Measurements from ENCODE around the gene CIZ1. TPM values are rescaled to one million over a fixed set of nuclear protein-coding genes. Genes with fewer than 3 reads are reported as not detected.

Gene CIZ1
- total RNA-seq, 1 donor from 2014 or later: 142 TPM

DNA sequence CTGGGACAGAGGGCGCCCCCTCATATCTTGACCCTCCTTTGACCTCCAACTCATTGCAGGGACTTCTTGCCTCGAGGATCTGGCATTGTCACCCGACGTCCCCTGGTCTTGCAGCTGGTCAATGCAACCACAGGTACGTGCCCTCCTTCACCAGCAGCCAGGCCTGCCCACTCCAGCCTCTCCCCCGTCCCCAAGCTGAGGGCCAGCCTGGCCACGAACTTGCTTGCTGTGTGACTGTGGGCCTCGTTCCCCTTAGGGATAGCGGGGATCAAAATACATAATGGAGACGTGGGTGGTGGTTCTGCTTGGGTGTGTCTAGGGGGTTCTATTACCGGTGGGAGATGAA, 26.8 kb upstream of the CIZ1 start:
- peaks cover 6% of the 10 kb centered on the region for H3K27me3 Mint-ChIP-seq
- H3K9me3 Mint-ChIP-seq: no peaks in the 10 kb centered on the region
- no peaks in the 10 kb centered on the region for H3K36me3 Mint-ChIP-seq (ENCODE audit: low read depth)
- no peak for DNase-seq
- H3K27ac Mint-ChIP-seq: peak overlapping the region; percentile 78
- H3K4me1 Mint-ChIP-seq: peaks cover 14% of the 10 kb centered on the region
- H3K4me3 Mint-ChIP-seq: peak overlapping the region; percentile 82
- intact Hi-C loops (cut with micrococcal nuclease): loop anchor here (1.0 kb wide), 3 partner anchors 15 to 58 kb away; partner anchors contain the start of genes DNM1, GOLGA2 and SWI5

DNA sequence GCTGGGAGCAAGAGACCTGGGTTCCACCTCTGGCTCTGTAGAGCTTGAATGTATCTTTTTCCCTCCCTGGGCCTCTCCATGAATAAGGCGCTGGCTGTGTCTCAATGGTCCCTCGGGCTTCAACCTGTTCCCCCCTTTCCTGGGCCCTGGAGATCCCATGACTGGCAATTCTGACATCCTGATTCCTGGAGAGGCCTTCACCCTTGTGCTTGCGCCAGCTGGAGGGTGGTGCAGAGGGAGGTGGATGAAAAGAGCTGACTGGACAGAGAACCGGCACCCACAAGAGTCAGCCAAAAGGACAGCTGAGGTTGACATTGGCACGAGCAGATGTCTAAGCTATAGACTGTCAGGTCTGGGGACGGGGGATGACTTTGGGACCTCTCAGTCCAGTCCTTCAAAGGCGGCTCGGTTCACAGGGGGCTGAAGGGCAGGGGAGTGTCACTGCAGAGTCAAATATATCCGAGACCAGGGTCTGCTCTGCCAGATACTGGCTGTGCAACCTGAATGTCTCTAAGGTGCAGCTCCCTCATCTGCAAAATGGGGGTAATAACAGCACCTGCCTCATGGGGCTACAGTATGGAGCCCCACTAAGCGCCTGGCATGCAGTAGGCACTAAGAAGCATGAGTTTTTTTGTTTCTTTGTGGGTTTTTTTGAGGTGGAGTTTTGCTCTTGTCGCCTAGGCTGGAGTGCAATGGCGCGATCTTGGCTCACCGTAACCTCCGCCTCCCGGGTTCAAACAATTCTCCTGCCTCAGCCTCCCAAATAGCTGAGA, 25.6 kb upstream of the CIZ1 start:
- no peak overlapping the region for H3K4me3 Mint-ChIP-seq
- peaks cover 14% of the 10 kb centered on the region for H3K4me1 Mint-ChIP-seq
- H3K27me3 Mint-ChIP-seq: peaks cover 13% of the 10 kb centered on the region
- intact Hi-C loops (cut with micrococcal nuclease): no loop called here
- no peak for DNase-seq
- no peaks in the 10 kb centered on the region for H3K9me3 Mint-ChIP-seq
- no peaks in the 10 kb centered on the region for H3K36me3 Mint-ChIP-seq (ENCODE audit: low read depth)
- H3K27ac Mint-ChIP-seq: no peak overlapping the region

DNA sequence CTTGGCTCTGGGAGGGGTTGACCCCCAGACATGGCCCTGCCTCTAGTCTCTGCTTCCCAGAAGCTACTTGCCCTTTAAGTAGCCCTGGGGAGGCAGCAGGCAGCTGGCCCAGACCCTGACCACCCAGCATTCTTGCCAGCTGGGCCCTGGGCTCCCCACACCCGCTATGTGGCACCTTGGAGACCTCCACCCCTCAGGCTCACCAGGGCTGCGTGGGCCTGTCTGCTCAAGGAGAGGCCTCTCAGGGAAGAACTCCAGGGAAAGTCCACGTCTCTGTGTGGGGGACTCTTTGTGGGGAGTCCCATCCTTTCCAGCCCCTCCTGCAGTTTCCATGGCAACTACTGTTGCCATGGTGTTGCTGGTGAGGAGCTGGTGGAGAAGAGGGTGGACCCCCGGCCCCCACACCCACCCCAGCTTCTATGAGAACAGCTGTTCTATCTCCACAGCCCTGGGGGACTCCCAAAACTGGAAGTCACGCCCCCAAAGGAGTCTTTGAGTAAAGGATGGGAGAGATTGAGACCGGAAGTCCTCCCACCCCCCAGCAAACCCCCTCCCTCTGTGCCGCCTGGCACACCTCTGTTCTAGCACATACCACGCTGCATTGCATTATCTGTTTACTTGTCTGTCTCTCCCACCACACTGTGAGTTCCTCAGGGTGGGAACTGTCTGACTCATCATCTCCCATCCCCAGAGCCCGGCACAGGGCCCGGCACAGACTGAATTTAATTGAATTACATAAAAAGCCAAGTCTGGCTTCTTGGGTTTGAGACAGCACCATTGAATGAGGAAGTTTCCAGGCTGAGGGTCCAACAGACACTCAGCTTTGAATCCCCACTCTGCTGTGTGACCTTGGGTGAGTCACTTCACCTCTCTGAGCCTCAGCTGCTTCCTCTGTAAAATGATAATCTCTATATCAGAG, 24.4 kb upstream of the CIZ1 start:
- peaks cover 19% of the 10 kb centered on the region for H3K27me3 Mint-ChIP-seq
- intact Hi-C loops (cut with micrococcal nuclease): no loop called here
- H3K4me3 Mint-ChIP-seq: no peak overlapping the region
- H3K4me1 Mint-ChIP-seq: peaks cover 13% of the 10 kb centered on the region
- H3K27ac Mint-ChIP-seq: no peak overlapping the region
- no peak for DNase-seq
- no peaks in the 10 kb centered on the region for H3K9me3 Mint-ChIP-seq
- H3K36me3 Mint-ChIP-seq (ENCODE audit: low read depth): no peaks in the 10 kb centered on the region

DNA sequence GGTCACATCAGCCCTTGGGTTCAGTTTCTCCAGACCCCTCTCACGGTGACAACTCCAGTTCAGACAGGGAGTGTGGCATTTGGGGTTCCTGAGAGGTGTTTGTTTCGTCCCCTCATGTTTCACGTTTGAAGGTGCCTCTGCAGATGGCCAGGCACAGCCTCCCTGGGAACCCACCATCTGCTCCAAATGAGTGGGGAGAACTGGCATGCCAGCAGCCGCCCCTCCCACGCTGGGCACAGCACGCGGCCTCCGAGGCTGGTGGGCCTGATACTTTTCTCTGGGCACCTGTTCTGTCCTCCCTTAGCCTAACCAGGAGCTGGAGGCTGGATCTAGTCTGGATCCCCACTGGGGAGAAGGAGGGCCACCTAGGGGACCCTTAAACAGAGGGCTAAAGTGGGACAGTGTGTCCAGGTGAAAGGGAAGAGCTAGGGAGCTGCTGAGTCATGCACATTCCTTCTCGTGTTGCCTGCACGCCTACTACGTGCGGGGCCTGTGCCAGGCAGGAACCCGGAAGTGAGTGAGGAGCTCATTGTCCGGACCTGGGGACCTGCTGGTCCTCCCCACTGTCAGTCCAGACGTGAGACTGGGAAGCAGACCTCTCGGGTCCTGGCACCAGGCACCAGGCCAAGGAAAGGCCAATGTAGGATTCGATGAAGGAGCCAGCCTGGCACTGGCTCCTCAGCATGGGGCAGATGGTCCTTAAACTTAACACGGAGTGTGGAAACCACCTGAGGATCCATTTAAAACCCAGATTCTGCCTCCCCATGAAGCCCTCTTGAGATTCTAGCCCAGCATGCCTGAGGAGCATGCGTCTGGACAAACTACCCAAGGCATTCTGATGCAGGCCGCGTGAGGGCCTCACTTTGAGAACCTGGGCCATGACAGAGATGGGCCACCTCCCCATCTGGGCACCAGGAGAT, 23.5 kb upstream of the CIZ1 start:
- peaks cover 13% of the 10 kb centered on the region for H3K4me1 Mint-ChIP-seq
- H3K4me3 Mint-ChIP-seq: no peak overlapping the region
- H3K36me3 Mint-ChIP-seq (ENCODE audit: low read depth): no peaks in the 10 kb centered on the region
- H3K27me3 Mint-ChIP-seq: peaks cover 19% of the 10 kb centered on the region
- intact Hi-C loops (cut with micrococcal nuclease): no loop called here
- DNase-seq: no peak
- no peak overlapping the region for H3K27ac Mint-ChIP-seq
- H3K9me3 Mint-ChIP-seq: no peaks in the 10 kb centered on the region

DNA sequence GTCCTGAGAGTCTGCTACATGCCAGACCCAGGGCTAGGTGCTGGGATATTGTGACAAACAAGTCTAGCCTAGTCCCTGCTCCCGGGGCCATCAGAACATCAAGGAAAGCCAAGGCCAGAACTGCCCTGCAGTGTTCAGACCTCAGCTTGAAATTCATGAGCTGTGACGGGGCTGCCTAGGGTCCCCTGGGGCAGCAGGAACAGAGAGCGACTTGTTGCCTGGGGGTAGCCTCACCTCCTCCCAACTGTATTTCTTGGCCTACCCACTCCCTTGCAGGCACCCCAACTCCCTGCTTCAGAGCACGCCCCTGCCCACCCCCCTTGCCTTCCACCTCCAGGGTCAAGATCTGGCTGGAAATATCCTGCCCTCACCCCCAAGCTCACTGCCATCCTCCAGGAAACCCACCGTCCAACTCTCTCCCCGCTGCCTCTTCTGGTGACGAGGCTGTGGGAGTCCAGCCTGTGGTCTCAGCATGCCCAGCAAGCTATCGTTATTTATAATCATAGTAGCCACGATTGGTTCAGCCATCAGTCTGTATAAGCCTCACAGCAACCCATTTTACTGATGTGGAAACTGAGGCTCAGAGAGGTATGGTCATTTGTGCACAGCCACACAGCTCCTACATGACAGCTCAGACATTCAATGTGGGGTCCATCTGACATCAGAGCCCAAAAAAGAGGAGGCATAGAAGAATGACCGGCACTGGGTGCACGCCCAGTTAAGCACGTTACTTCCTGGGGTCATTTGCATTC, 22.6 kb upstream of the CIZ1 start:
- intact Hi-C loops (cut with micrococcal nuclease): no loop called here
- DNase-seq: no peak

DNA sequence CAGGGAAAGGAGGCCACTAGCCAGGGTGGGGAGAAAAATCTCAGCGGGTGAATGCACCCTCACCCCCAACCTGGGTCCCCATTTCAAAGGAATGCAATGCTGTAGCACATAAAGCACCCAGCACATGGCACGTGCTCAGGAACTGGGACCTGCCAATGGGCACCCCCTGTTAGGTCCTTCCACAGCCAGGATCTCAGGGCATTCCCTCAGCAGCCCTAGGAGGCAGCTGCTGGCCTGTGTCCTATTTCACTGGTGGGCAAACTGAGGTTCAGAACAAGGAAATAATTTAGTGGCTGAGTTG, 20.6 kb upstream of the CIZ1 start:
- Mint-ChIP-seq H3K4me3 (no peak overlapping the region), H3K27ac (no peak overlapping the region), H3K4me1 (peaks cover 2% of the 10 kb centered on the region), H3K27me3 (peaks cover 20% of the 10 kb centered on the region), H3K36me3 (ENCODE audit: low read depth) (no peaks in the 10 kb centered on the region), H3K9me3 (no peaks in the 10 kb centered on the region)
- no peak for DNase-seq
- intact Hi-C loops (cut with micrococcal nuclease): no loop called here

More for the DNA sequence above, 22.6 kb upstream of the CIZ1 start:
- Mint-ChIP-seq H3K36me3 (ENCODE audit: low read depth) (no peaks in the 10 kb centered on the region), H3K4me3 (no peak overlapping the region), H3K9me3 (no peaks in the 10 kb centered on the region), H3K27me3 (peaks cover 19% of the 10 kb centered on the region), H3K4me1 (peaks cover 11% of the 10 kb centered on the region), H3K27ac (no peak overlapping the region)

DNA sequence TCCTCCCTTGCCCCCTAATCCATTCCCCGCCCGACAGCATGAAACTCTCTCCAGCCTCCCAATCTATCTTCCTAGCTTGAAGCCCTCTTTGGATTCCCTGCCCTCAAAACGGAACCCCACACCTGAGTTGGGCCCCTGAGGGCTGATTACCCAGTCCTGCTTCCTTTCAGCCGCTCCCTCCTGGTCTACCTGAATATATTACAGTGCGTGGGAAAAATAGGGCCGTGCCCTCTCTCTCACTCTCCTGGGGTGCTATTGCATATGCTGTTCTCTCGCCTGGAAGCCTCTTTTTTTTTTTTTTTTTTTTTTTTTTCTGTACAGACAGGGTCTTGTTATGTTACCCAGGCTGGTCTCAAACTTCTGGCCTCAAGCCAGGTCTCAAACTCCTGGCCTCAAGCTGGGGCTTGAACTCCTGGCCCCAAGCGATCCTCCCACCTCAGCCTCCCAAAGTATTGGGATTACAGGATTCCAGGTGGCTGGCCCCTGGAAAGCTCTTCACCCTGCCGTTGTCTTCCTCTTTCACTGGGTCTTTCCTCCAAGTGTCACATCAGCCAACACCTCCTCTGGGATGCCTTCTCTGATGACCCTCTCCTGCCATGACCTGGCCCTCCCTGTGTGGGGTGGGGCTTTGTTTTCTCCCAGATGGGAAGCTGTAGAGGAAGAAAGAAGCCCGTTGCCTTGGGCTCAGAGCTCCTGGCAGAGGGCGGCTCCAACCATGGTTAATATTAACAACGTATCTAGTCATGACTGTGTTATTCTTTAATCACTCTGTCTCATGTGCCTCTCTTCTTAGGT, 20.0 kb upstream of the CIZ1 start:
- no peaks in the 10 kb centered on the region for H3K9me3 Mint-ChIP-seq
- H3K27me3 Mint-ChIP-seq: peaks cover 25% of the 10 kb centered on the region
- no peak for DNase-seq
- no peaks in the 10 kb centered on the region for H3K4me1 Mint-ChIP-seq
- intact Hi-C loops (cut with micrococcal nuclease): no loop called here
- H3K4me3 Mint-ChIP-seq: no peak overlapping the region
- no peak overlapping the region for H3K27ac Mint-ChIP-seq
- no peaks in the 10 kb centered on the region for H3K36me3 Mint-ChIP-seq (ENCODE audit: low read depth)

DNA sequence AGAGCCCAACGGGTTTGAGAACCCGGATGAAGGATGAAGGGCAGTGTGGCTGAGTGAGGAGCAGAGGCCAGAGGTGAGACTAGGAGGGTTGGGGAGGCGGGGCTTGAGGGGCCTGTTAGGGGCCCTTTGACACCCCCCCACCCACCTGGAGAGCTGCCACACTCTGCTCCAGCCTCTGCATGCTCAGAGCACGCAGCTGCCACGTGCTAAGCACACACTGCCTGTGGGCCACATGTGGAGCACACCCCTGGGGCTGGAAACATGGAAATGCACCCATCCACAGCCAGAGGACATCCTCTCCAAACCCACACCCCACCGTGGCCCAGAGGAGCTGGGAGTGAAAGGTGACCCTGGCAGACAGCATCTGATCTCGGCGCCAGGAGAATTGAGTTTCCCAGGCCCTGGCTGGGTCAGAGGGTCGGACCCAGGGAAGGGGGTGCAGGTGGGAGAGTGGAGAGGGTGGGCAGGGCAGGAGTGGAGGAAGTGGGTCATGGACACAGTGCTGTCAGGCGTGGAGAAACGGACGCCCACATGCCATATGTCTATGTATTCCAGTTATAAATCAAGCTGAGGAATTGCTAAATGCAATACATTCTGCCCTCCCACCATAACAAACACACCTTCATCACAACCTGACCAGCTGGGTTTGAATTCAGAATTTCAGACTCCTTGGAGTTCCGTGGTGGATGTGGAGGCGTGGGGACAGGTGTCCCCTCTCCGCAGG, 17.7 kb upstream of the CIZ1 start:
- Mint-ChIP-seq H3K27ac (no peak overlapping the region), H3K36me3 (ENCODE audit: low read depth) (no peaks in the 10 kb centered on the region), H3K27me3 (peaks cover 45% of the 10 kb centered on the region), H3K4me1 (peaks cover 3% of the 10 kb centered on the region), H3K9me3 (no peaks in the 10 kb centered on the region), H3K4me3 (no peak overlapping the region)
- no peak for DNase-seq
- intact Hi-C loops (cut with micrococcal nuclease): no loop called here

DNA sequence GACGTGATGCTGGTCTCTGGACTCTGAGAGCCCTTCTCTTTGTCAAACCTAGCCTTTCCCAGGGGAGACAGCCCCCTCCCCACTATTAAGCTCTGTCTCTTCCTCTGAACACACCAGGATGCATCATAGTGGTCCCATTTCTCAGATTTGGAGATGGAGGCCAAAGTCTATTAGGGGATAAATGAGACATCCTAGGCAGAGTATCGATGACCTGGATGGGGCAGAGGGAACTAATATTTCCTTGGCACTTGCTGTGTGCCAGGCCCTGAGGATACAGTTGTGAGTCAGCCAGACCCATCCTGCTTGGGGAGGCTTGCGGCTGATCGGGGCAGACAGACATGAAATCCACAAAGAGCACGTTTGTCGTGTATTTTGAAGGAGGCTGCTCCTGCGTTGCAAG, 17.0 kb upstream of the CIZ1 start:
- H3K27me3 Mint-ChIP-seq: peaks cover 47% of the 10 kb centered on the region
- no peak overlapping the region for H3K27ac Mint-ChIP-seq

DNA sequence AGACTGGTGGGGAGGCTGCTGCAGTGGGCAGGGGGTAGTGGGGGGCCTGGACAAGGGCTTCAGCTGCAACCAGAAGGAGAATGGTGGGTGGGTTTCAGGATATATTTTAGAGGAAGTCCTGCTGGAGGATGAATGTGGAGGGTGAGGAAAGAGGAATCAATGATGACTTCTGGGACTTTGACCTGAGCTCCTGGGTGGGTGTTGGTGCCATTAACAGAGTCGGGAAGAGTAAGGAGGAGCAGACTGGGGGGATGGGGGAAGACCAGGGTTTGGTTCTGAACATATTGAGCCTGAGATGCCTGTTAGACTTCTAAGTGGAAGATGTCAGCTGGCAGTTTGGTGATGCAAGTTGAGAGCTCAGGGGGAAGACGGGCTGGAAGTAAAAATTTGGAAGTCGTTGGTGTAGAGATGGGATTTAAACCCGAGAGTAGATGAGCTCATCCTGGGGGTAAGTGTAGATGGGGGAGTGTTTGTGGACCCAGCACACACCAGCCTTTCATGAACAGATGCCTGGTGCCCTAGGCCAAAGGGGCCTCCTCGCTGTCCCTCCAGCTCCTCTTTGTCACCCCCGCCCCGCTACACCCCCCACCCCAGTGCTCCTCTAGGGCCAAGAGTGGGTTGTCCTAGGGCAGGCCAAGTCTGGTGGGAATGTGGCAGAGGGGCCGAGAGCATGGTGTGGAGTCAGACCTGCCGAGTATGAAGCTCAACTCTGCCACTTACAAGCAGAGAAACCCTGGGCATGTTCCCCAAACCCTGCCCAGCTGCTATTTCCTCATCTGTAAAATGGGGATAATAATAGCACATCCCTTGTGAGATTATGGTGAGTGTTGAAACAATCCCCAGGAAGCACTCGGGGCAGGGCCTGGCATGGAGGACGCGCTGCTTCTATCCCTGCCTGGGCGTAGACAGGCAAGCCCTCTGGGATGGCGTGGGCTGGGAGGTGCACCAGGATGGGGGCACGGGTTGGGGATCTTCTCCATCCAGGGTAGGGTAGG, 15.8 kb upstream of the CIZ1 start:
- H3K27me3 Mint-ChIP-seq: peaks cover 42% of the 10 kb centered on the region
- DNase-seq: no peak
- intact Hi-C loops (cut with micrococcal nuclease): no loop called here
- H3K27ac Mint-ChIP-seq: no peak overlapping the region
- no peak overlapping the region for H3K4me3 Mint-ChIP-seq
- peaks cover 13% of the 10 kb centered on the region for H3K4me1 Mint-ChIP-seq
- H3K9me3 Mint-ChIP-seq: no peaks in the 10 kb centered on the region
- H3K36me3 Mint-ChIP-seq (ENCODE audit: low read depth): no peaks in the 10 kb centered on the region

More for the DNA sequence above, 17.0 kb upstream of the CIZ1 start:
- Mint-ChIP-seq H3K36me3 (ENCODE audit: low read depth) (no peaks in the 10 kb centered on the region), H3K4me1 (peaks cover 5% of the 10 kb centered on the region), H3K9me3 (no peaks in the 10 kb centered on the region), H3K4me3 (no peak overlapping the region)
- DNase-seq: no peak
- intact Hi-C loops (cut with micrococcal nuclease): no loop called here

DNA sequence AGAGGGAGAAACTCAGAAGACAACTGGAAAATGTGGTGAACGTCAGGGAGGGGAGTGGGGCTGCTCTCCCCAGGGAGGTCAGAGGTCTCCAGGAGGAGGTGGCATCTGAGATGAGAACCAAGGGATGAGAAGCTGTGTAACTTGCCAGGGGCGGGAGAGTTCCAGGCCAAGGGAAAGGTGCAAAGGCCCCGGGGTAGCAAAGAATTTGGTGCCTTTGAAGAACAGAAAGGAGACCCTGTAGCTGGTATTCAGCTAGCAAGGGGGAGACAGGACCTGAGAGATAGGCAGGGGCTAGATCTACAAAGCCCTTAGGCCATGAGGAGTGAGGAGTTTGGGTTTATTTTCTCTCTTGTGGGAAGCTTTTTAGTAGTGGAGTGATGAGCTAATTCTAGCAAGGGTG, 15.1 kb upstream of the CIZ1 start:
- Mint-ChIP-seq H3K4me3 (no peak overlapping the region), H3K27me3 (peaks cover 36% of the 10 kb centered on the region), H3K9me3 (no peaks in the 10 kb centered on the region), H3K36me3 (ENCODE audit: low read depth) (no peaks in the 10 kb centered on the region), H3K27ac (no peak overlapping the region), H3K4me1 (peaks cover 16% of the 10 kb centered on the region)
- intact Hi-C loops (cut with micrococcal nuclease): no loop called here
- DNase-seq: no peak

All from activated CD4-positive, alpha-beta T cell treated with anti-CD3 and anti-CD28 coated beads, Interleukin-2, amount 10 ng/mL, durations not matched to agents 24 days and 14 days (primary cell).